Sciatic nerve (tissue), 2 donors: ENCODE results near the gene CTNNA3. TPM values are rescaled to one million over a fixed set of nuclear protein-coding genes. Genes with fewer than 3 reads are reported as not detected.
A peak's percentile ranks its signal among the peaks of the same experiment; 100 is the strongest.
"Not testable (repeated sequence)": the region's sequence is repeated elsewhere in the genome, so short reads cannot be mapped to it uniquely, and the experiment has no call there.

ENCODE experiments used
- ATAC-seq: fragments of 200-7000 bp; cut with Tn5 transposase; one replicate; pipeline ENCODE4 v1.9.1; 2020; ENCODE audit warnings: mild to moderate bottlenecking, moderate library complexity
- DNase-seq: peaks from one replicate; pipeline ENCODE4 v3.0.0-alpha.2; 2020; ENCODE audit warnings: low spot score
- intact Hi-C: fragments of 100-400 bp; cut with DNase I; formaldehyde crosslinking; loops from one replicate; pipeline ENCODE4 v1.14.2; 2022
- total RNA-seq: library from RNA; stranded (reverse); fragmentation: NEBNext Ultra II Directional; extraction: Animal tissue kit (Norgen Biotek cat#: 25700); gene quantifications from one replicate; pipeline ENCODE4 v1.2.1, GENCODE V29; 2021
- donor health status: DM: no; HTN: no; CAD: no.
- donor health status: DM: no; HTN: no; CAD: no.

CTNNA3 gene
- total RNA-seq, 1 donor from 2014 or later, result 89.6 TPM

DNA sequence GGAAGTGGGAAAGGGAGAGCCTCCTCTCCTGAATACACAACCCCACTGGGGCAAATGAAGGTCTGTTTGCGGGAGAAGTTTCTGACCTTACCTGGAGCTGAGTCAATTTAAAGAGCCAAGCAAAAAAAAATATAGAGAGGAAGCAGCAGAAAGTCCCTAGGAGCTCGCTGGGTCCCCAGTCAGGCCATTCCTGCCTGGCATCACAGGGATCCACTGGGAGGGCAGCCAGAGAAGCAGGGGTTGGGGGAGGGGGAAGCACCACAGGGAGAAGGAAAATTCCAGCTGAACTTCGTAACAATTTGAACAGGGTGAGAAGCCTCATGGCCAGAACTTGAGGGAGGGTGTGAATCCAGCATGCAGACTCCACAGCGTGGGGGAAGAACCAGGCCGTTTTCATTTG is 471.4 kb downstream of the CTNNA3 start:
- ATAC-seq, result peak; percentile 22
- DNase-seq, result no peak
- intact Hi-C loops, result no loop called here

DNA sequence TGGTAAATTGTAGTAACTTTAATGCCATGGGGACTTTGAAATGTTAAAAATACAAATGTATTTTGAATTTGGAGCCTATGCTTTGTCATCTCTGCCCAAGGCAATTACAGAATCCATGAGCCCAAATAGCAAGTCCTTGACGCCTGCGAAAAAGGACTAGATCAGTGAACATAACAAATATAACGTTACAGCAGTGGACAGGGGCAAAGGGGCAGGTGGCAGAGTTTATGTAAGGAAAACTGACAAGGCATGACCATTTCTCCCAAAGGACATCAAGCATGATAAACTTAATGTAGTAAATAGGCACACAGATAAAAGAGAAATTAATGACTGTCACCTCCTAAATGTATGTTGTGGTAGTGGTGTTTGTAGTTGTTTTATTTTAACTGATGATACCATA is 473.1 kb downstream of the CTNNA3 start:
- intact Hi-C loops, result no loop called here
- DNase-seq (no peak), ATAC-seq (no peak)

DNA sequence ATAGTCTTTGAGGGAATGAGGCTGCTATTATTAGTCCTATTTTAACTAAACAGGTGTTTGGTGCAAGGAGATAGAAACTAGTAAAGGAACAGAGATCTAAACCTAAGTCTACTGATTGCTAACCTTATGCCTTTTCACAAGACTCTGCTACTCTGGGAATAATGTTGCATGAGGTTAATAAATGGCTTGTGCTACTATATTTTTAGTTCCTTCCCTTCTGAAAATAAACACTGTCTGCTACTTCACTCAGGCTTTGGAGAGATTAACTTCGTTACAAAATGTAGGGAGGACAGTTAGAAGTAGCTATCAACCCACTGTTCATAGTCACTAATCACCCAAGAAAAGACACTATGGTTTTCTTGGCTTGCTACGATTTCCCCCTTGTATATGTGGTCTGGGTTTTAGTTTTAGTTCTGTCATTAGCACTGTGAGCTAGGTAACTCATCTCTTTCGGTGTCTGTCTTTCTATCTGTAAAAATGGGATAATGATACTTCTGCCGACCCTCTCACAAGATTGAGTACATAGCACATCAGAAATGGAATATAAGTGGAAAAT is 474.0 kb downstream of the CTNNA3 start:
- ATAC-seq (no peak), DNase-seq (no peak)
- intact Hi-C loops, result no loop called here

DNA sequence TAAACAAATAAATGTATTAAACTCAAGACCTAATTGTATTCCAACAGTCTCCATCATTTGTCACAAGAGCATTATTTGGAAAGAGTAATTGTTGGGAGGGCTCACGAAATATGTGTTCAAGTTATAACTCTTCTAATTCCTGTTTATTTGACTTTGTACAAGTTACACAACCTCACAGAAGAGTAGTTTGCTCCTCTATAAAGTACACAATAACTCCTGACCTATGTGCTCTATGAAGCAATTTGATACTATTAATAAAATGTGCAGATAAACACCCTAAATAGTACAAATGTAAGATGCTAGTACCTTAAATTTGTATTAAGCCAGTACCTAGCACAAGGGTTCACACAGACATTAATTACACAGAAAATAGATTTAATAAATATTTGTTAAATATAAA is 484.3 kb downstream of the CTNNA3 start:
- DNase-seq (no peak), ATAC-seq (no peak)
- intact Hi-C loops, result no loop called here

DNA sequence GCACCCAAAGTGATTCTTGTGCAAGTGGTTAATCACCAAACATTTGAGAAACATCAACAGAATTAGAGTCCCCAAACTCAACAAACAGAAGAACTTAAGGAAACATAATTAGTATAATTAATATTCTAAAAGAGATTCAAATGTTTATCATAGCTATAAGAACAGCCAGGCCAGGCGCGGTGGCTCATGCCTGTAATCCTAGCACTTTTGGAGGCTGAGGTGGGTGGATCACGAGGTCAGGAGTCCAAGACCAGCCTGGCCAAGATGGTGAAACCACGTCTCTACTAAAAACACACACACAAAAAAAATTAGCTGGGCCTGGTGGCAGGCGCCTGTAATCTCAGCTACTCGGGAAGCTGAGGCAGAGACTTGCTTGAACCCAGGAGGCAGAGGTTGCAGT is 488.1 kb downstream of the CTNNA3 start:
- intact Hi-C loops, ATAC-seq: not testable (repeated sequence)

DNA sequence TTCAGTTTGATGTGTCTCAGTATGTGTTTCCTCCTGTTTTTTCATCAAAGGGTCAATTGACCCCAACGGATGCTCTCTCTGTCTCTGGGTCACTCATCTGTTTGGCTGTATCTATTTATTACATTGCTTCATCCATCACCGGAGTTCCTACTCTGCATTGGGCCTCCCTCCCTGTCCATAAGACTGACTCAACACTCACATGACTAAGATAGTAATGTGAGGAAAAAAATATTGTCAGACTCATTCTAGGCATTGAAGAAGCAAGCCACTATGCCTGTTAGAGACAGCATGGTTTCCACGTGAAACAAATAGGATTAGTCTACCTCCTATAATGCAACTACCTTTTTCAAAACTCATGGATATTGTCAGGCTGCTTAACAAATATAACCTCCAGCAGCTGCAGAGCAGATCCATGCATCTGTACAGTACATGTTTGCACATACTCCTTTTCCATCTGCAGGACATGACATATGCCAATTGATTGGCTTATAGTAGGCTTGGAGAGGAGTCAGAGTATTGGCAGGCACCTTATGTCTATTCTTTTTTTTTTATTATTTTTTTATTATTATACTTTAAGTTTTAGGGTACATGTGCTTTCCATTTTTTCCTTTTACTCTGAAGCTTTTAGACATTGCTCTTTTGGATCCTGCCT is 495.0 kb downstream of the CTNNA3 start:
- intact Hi-C loops, result no loop called here
- DNase-seq (no peak), ATAC-seq (no peak)

More for the DNA sequence above, 488.1 kb downstream of the CTNNA3 start:
- DNase-seq, result not testable (repeated sequence)

DNA sequence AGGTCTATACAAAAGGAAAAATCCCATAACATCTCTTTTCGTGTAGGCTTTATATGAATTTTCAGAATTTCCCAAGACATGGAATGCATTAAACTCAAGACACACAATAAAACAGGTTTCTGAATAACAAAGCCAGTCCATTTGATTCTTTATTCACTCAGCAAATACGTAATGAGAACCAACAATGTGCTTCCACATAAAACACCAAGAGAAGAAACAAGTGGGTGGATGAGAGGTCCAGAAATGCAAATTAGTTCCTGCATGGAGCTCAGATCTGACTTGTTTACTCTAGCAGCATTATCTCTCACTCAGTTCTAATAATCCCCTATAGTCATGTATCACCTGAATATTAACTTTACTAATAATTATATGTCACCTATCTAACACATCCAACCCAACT is 520.6 kb downstream of the CTNNA3 start:
- intact Hi-C loops, result no loop called here
- ATAC-seq (no peak), DNase-seq (no peak)

DNA sequence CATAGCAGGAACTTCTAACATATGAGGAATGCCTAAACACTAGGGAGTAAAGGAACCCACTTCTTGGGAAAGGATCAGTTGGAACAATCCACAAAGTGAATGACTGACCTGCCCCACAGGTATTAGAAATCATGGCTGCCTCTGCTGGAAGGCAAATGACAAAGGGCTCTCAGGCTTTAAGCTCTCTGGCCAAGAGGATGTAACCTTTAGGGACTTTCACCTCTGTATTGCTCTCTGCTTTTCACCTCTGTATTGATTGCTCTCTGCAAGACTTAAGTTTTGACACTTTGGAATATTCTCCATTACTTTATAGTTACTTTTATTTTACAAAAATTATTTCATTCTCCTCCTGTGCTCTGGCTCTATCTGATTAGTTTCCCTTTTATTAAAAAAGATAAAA is 522.2 kb downstream of the CTNNA3 start:
- DNase-seq (no peak), ATAC-seq (no peak)
- intact Hi-C loops, result no loop called here

DNA sequence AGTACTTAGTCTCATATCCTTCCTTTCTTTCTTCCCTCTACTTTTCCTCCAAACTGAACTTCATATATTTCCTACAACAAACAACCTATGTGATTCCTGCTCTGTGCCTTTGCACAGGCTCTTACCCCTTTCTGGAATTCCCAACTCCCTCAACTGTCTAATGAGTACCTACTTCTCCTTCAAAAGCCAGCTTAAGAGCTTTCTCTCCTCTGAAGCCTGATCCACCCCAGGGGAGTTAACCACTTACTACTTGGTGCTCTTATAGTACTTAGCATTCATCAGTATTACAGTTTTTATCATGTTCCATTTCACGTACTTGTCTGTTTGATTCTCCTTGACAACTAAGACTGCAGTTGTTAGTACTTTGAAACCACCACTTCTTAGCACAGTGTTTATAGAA is 524.0 kb downstream of the CTNNA3 start:
- ATAC-seq (no peak), DNase-seq (no peak)
- intact Hi-C loops, result no loop called here

DNA sequence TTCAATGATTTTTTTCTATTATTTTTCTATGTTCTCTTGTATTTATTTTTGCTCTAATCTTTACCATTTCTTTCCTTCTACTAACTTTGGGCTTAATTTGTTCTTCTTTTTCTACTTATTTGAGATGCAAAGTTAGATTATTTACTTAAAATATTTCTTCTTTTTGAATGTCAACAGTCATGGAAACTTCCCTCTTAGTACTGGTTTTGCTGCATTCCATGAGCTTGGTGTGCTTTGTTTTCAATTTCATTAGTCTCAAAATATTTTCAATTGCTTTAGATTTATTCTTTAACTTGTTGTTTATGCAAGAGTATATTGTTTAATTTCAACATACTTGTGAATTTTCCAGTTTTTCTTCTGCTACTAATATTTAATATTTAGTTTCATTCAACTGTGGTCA is 539.8 kb downstream of the CTNNA3 start:
- intact Hi-C loops, result no loop called here
- DNase-seq (no peak), ATAC-seq (no peak)

DNA sequence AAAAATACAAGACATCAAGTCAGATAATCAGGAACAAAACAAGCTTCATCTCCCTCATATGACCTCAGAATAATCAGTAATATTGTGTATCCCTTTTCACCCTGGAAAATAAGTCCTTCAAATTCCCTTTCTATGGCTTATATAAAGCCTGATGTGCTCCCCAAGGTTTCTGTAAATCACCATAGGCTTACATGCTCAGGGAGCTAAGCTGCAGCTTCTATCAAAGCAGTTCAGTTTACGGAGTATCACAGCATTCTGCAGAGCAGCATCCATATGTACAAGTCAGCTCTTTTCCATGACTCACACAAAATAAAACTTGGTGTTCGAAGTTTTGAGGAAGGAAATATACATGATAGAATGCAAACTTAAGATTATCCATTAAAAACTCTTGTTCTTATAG is 544.5 kb downstream of the CTNNA3 start:
- DNase-seq, result no peak
- ATAC-seq, result no peak
- intact Hi-C loops, result no loop called here

DNA sequence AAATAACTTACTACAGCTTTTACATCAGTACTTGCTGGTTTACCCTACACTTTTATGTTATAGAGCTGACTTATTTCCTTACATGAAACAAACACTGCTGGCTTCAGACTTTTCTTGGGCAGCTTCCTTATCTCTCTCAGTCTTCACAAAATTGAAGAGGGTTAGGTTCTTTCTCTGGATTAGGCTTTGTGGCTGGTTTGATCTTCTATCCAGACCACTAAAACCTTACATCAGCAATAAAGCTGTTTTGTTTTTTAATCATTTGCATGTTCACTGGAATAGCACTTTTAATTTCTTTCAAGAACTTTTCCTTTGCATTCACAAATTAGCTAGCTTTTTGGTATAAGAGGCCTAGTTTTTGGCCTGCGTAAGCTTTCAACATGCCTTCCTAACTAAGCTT is 551.5 kb downstream of the CTNNA3 start:
- DNase-seq (no peak), ATAC-seq (no peak)
- intact Hi-C loops, result no loop called here

DNA sequence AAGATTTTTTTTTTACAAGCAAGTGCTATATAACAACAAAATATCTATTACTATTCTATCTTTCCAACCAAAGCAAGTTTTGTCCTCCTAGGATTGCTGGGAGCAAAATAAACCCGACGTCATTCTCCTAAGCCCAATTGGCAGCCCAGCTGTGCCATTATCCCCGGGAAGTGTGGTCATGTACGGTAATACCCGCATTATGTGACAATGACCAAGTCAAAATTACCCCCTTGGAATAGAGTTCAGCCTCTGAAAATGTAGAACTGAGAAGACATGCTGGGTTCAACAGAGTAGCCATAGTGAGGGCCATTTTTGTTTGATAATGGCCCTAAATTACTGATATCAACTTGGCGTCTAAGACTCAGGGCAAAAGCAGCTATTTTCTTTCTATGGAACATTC is 554.7 kb downstream of the CTNNA3 start:
- ATAC-seq (no peak), DNase-seq (no peak)
- intact Hi-C loops, result no loop called here

DNA sequence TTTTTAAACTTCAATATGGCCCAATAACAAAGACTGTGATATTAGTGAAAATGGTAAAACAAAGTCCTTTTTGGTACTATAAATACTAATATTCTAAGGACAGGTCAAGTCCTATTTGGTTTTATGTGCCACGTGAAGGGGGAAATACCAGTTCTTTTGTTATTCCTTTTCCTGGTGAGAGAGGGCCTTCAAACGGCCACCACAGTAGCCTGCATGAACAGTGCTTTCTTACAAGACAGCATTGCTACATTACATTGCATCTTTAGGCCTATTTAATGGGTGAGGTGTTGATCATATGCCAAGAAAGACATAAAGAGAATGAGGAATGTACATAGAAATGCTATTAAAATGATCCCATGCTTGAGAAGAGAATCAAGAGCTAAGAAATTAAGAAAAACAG is 555.4 kb downstream of the CTNNA3 start:
- ATAC-seq, result no peak
- no peak for DNase-seq
- intact Hi-C loops, result no loop called here

DNA sequence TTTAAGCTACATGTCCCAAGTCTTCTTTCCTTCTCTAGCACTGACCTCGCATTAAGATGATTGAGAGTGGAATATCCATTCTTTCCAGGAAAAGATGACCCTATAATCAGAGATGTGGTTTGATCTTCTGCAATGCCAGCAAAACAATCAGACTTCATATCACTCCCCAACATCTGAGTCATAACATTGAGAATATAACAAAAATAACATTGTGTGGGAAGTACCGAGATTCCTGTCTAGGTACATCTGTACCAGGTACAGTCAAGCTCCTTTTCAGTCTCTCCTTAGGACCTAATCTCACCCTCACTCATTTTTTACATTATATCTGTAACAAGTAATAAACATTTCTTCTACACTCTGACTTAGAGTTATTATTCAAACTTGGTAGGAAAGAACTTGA is 568.6 kb downstream of the CTNNA3 start:
- intact Hi-C loops, result no loop called here
- ATAC-seq, result no peak

DNA sequence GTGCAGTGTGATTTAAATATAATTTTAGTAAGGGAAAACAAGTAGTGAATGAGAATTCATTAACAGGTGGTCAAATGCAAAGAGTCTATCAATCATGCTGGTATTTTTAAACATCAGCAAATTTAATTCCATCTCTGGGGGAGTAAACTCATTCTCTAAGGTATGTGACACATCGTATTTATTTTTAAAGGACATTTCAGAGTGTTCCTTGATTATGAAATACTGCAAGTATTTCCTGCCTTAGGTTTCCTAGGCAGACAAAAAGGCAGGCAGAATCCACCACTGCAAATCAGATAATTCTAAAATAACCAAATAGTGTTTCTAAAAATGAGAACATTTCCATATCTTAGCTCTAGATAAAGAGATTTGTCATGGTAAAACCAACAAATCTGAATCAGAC is 576.3 kb downstream of the CTNNA3 start:
- ATAC-seq (no peak), DNase-seq (no peak)
- intact Hi-C loops, result no loop called here

More for the DNA sequence above, 568.6 kb downstream of the CTNNA3 start:
- DNase-seq, result no peak

DNA sequence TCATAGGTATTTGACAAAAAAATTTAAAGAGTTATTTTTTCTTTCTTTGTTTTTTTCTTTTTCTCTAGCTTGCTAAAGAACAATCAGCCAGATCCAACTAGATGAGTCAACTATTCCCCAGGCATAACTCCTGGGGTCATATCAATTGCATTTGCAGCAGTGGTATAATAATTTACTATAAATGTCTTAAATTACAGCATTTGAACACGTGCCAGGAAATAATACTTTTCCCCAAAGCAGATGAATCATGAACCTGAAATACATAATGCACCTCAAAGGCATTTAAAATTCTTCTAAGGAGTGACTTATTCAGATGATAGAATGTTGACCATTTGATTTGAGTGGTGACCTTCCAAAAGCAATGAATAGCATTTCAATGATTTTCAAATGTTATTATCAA is 580.0 kb downstream of the CTNNA3 start:
- intact Hi-C loops, result no loop called here
- no peak for DNase-seq
- ATAC-seq, result no peak

DNA sequence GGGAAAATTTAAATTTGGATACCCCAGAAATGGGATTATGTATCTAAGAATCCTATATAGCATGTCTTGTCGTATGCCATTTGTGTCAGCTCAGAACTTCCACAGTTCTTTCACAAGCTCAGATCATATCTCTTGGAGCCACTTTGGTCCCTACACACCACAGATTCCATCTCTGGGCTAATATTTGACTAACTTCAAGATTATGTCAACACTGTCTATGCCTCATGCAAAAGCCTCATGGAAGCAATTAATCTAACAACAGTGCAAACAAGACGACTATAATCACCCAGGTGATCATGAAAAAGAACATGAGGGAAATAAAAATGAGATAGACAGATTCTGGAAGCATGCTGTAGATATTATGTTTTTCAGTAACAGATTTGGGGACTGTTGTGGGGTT is 581.0 kb downstream of the CTNNA3 start:
- intact Hi-C loops, result no loop called here
- DNase-seq (no peak), ATAC-seq (no peak)

DNA sequence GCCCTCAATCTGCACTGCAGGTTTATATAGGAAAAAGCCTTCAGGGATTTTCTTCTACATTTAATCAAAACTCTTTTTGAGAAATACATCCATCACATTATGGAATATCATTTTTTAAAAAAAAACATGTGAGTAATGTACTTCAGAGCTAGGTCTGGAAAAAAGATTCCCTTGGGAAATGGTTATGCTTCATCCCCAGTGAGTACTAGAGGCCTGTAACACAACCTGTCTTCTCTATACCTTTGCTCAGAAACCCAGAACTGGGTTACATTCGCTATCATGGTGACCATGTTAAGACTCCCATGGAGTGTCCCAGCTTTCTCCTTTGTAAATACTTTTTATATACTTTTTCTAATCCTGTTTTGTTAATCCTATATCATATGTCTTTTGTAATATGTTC is 583.2 kb downstream of the CTNNA3 start:
- DNase-seq (no peak), ATAC-seq (no peak)
- intact Hi-C loops, result no loop called here

DNA sequence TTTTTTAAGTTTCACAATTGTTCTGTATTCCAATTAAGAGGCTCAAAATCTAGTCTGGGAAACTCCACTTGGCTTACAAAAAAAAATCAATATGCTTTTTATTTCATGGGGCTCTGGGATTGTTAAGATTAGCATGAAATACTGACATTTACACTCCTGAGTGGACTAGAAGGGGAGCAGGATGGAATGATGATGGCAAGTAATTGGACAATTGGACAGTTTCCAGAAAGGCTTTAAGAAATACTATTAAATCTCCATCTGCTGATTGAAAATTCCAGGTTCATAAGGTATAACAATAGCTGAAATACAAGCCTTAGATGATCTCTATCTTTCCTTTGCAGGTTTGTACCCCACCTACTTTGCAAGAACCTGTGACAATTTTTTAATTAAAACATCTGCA is 585.7 kb downstream of the CTNNA3 start:
- DNase-seq, result no peak
- ATAC-seq, result no peak
- intact Hi-C loops, result no loop called here

DNA sequence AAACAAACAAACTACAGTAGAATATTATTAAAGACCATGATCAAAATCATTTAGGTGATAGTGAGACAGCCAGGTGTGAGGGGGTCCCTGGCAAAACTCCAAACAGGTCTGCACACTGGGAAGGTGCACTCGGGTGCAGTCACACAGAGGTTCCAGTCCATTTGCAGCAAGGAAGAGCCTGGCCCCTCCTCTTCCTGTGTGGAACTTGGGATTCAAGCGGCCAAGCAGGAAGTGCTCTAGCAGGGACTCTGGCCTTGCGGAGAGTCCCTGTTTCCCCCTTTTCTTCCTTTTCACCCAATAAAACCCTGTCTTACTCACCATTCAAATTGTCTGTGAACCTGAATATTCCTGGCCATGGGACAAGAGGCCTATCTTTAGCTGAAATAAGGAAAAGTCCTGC is 588.3 kb downstream of the CTNNA3 start:
- intact Hi-C loops, result no loop called here
- no peak for DNase-seq
- ATAC-seq, result no peak
